HepG2 (cell line): ENCODE data around the gene THBS1. TPM values are rescaled to one million over a fixed set of nuclear protein-coding genes. Genes with fewer than 3 reads are reported as not detected.

Experiments used
- AKAP8 ChIP-seq: sonication (generic); formaldehyde crosslinking; IDR thresholded peaks from 2 replicates; pipeline ENCODE4 v1.5.1; 2020; ENCODE audit warnings: mild to moderate bottlenecking, missing genetic modification reagents
- BCL6 ChIP-seq: IDR thresholded peaks from 2 replicates; pipeline ENCODE4 v1.6.1; 2016; ENCODE audit warnings: missing genetic modification reagents, missing compliant biosample characterization
- CAMTA2 ChIP-seq: sonication (generic); formaldehyde crosslinking; IDR thresholded peaks from 2 replicates; pipeline ENCODE4 v1.4.0; 2020; ENCODE audit warnings: mild to moderate bottlenecking, missing genetic modification reagents, borderline replicate concordance
- CBX1 ChIP-seq: IDR thresholded peaks from one replicate; pipeline ENCODE4 v1.6.1; 2016; ENCODE audit warnings: antibody characterized with exemption, low read depth
- CBX5 ChIP-seq: sonication (generic); formaldehyde crosslinking; IDR thresholded peaks from 2 replicates; pipeline ENCODE4 v1.4.0; 2020; ENCODE audit warnings: missing genetic modification reagents, borderline replicate concordance
- HDAC2 ChIP-seq: sonication (generic); formaldehyde crosslinking; IDR thresholded peaks from 2 replicates; pipeline ENCODE4 v1.4.0; 2020; ENCODE audit warnings: missing genetic modification reagents
- HMG20B ChIP-seq: conservative IDR thresholded peaks from 2 replicates; pipeline ENCODE4 v1.6.1; 2016; ENCODE audit warnings: missing genetic modification reagents, missing compliant biosample characterization
- JARID2 ChIP-seq: sonication (generic); formaldehyde crosslinking; IDR thresholded peaks from 2 replicates; pipeline ENCODE4 v1.8.1; 2023; ENCODE audit warnings: missing genetic modification reagents, inconsistent platforms; ENCODE audit not compliant: insufficient replicate concordance
- JUNB ChIP-seq: sonication (generic); formaldehyde crosslinking; IDR thresholded peaks from 2 replicates; pipeline ENCODE4 v1.8.0; 2022; ENCODE audit warnings: missing genetic modification reagents, mild to moderate bottlenecking, borderline replicate concordance
- JUND ChIP-seq: sonication (generic); formaldehyde crosslinking; IDR thresholded peaks from 2 replicates; pipeline ENCODE4 v1.8.0; 2022; ENCODE audit warnings: mild to moderate bottlenecking, missing genetic modification reagents
- MEF2D ChIP-seq: sonication (generic); formaldehyde crosslinking; IDR thresholded peaks from 2 replicates; pipeline ENCODE4 v1.5.1; 2020; ENCODE audit warnings: mild to moderate bottlenecking, missing genetic modification reagents
- MLLT10 ChIP-seq: sonication (generic); formaldehyde crosslinking; IDR thresholded peaks from 2 replicates; pipeline ENCODE4 v1.4.0; 2020; ENCODE audit warnings: missing genetic modification reagents
- MYC ChIP-seq: sonication (generic); formaldehyde crosslinking; IDR thresholded peaks from 2 replicates; pipeline ENCODE4 v1.9.0; 2021; ENCODE audit warnings: missing genetic modification reagents, borderline replicate concordance
- NFKBIZ ChIP-seq: IDR thresholded peaks from 2 replicates; pipeline ENCODE4 v1.6.1; 2018; ENCODE audit warnings: missing genetic modification reagents, missing compliant biosample characterization
- PAX8 ChIP-seq: sonication (generic); formaldehyde crosslinking; IDR thresholded peaks from 2 replicates; pipeline ENCODE4 v1.8.0; 2022; ENCODE audit warnings: mild to moderate bottlenecking, missing genetic modification reagents, borderline replicate concordance
- PRMT3 ChIP-seq: sonication (generic); formaldehyde crosslinking; IDR thresholded peaks from 2 replicates; pipeline ENCODE4 v1.8.1; 2022; ENCODE audit warnings: low read depth, mild to moderate bottlenecking, moderate library complexity, missing genetic modification reagents, borderline replicate concordance
- RFX3 ChIP-seq: IDR thresholded peaks from 2 replicates; pipeline ENCODE4 v1.6.1; 2016; ENCODE audit warnings: missing biosample characterization, missing genetic modification reagents
- STAT5B ChIP-seq: sonication (generic); formaldehyde crosslinking; IDR thresholded peaks from 2 replicates; pipeline ENCODE4 v1.4.0; 2020; ENCODE audit warnings: missing genetic modification reagents
- TOPORS ChIP-seq: sonication (generic); formaldehyde crosslinking; IDR thresholded peaks from 2 replicates; pipeline ENCODE4 v1.8.0; 2023; ENCODE audit warnings: mild to moderate bottlenecking, missing genetic modification reagents
- ZFP37 ChIP-seq: sonication (generic); formaldehyde crosslinking; IDR thresholded peaks from 2 replicates; pipeline ENCODE4 v1.4.0; 2020; ENCODE audit warnings: missing genetic modification reagents, borderline replicate concordance
- ZNF232 ChIP-seq: sonication (generic); formaldehyde crosslinking; IDR thresholded peaks from 2 replicates; pipeline ENCODE4 v1.4.0; 2020; ENCODE audit warnings: missing genetic modification reagents, borderline replicate concordance
- ZNF274 ChIP-seq: sonication (generic); formaldehyde crosslinking; IDR thresholded peaks from 2 replicates; pipeline ENCODE4 v1.5.1; 2020; ENCODE audit warnings: mild to moderate bottlenecking, missing genetic modification reagents
- ZNF484 ChIP-seq: sonication (generic); formaldehyde crosslinking; IDR thresholded peaks from 2 replicates; pipeline ENCODE4 v1.5.1; 2020; ENCODE audit warnings: mild to moderate bottlenecking, low read depth, missing genetic modification reagents, borderline replicate concordance
- ZNF558 ChIP-seq: sonication (generic); formaldehyde crosslinking; IDR thresholded peaks from 2 replicates; pipeline ENCODE4 v1.9.0; 2022; ENCODE audit warnings: mild to moderate bottlenecking, missing genetic modification reagents, borderline replicate concordance
- ZNF670 ChIP-seq: sonication (generic); formaldehyde crosslinking; IDR thresholded peaks from 2 replicates; pipeline ENCODE4 v1.8.0; 2022; ENCODE audit warnings: mild to moderate bottlenecking, missing genetic modification reagents, borderline replicate concordance
- ZNF792 ChIP-seq: IDR thresholded peaks from 2 replicates; pipeline ENCODE4 v1.6.1; 2016
- polyA plus RNA-seq, 8 experiments: library from polyadenylated mRNA; depleted of rRNA in 3 of 8; stranded (reverse) in 7 of 8; unstranded in 1 of 8; fragments of >200 nt; fragmentation: Illumina TruSeq in 4 of 8; extraction: Trizol in 4 of 8; gene quantifications; 2 replicates each; pipeline versions ENCODE4 v1.2.1 to v1.2.3, GENCODE V29; 2011 to 2016; ENCODE audit warnings: low read depth in 4 of 8, missing spikeins in 1 of 8, mixed read lengths in 1 of 8; ENCODE audit not compliant: insufficient read depth in 1 of 8
- total RNA-seq, 5 experiments: library from RNA; depleted of rRNA; stranded (reverse); fragments of >200 nt; fragmentation: Illumina TruSeq; extraction: Trizol; gene quantifications; 2 replicates each; pipeline ENCODE4 v1.2.3, GENCODE V29; 2016; ENCODE audit warnings: low read depth in 1 of 5
- TF ChIP-seq, protein P1 (sequence below): IDR thresholded peaks from 2 replicates; pipeline ENCODE4 v1.6.1; 2016; ENCODE audit warnings: low read depth, control low read depth
- TF ChIP-seq, protein P2 (sequence below): sonication (generic); formaldehyde crosslinking; IDR thresholded peaks from 2 replicates; pipeline ENCODE4 v1.5.1; 2020; ENCODE audit warnings: mild to moderate bottlenecking, missing genetic modification reagents, borderline replicate concordance
- TF ChIP-seq, protein P3 (sequence below): conservative IDR thresholded peaks from 2 replicates; pipeline ENCODE4 v1.6.1; 2018; ENCODE audit warnings: missing genetic modification reagents

The THBS1 gene
- total and polyA plus RNA-seq, 2 of the 13 experiments (the other 11 are each of a cell fraction or from before 2014, with no cell fraction given), result 54.7 to 67.1 TPM

DNA sequence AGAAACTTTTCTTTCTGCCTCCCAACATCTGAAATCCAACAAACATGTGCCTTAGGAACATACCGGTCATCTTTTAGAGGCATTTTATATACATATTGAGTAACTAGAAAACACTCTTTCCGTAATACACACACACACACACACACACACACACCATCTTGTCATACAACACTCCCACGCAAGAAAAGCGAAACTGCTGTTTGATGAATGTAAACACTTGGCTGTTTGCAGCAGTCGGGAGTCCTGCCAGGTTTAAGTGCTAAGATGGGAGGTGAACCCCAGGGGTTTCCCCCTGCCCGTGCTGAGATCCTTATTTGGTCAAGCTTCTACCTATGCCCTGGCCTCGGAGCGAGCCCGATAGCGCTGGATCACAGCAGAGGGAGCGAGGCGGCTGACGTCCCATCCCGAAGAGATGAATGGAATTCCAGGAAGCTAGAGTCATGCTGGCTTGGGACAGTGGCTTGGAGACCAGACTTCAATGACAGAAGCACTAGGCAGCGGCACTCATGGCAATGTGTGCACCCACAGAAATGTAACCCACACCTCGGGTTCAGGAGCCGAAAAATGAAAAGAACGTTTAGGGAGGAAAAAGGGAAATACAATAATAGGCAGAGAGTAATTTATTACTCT, 1.3 kb upstream of the THBS1 start (continued):
- no peak for TF ChIP-seq ZNF670
- TF ChIP-seq CBX1, result no peak
- 0 out of 2 replicates have a peak, but pooled peaks have one; percentile 2 for TF ChIP-seq TOPORS (CRISPR knock-in tag)
- TF ChIP-seq RFX3 (CRISPR knock-in tag), result no peak
- no peak for TF ChIP-seq STAT5B
- peak; percentile 31; the same call in 1 of the 2 replicates for TF ChIP-seq BCL6 (CRISPR knock-in tag)
- TF ChIP-seq JUNB (CRISPR knock-in tag), result peak; percentile 23; the same call in 1 of the 2 replicates
- TF ChIP-seq, protein P1, sequence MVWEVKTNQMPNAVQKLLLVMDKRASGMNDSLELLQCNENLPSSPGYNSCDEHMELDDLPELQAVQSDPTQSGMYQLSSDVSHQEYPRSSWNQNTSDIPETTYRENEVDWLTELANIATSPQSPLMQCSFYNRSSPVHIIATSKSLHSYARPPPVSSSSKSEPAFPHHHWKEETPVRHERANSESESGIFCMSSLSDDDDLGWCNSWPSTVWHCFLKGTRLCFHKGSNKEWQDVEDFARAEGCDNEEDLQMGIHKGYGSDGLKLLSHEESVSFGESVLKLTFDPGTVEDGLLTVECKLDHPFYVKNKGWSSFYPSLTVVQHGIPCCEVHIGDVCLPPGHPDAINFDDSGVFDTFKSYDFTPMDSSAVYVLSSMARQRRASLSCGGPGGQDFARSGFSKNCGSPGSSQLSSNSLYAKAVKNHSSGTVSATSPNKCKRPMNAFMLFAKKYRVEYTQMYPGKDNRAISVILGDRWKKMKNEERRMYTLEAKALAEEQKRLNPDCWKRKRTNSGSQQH (CRISPR knock-in tag), result peak; percentile 86
- TF ChIP-seq ZNF232 (CRISPR knock-in tag), result peak; percentile 22; the same call in 1 of the 2 replicates
- no peak for TF ChIP-seq ZNF558 (CRISPR knock-in tag)
- TF ChIP-seq CBX5 (CRISPR knock-in tag), result peak; percentile 48; the same call in 1 of the 2 replicates
- TF ChIP-seq ZNF274, result 0 out of 2 replicates have a peak, but pooled peaks have one; percentile 5
- TF ChIP-seq NFKBIZ (CRISPR knock-in tag), result no peak
- no peak for TF ChIP-seq MEF2D
- TF ChIP-seq JUND, result peak; percentile 54; the same call in 1 of the 2 replicates
- TF ChIP-seq AKAP8 (CRISPR knock-in tag), result no peak
- TF ChIP-seq, protein P2, sequence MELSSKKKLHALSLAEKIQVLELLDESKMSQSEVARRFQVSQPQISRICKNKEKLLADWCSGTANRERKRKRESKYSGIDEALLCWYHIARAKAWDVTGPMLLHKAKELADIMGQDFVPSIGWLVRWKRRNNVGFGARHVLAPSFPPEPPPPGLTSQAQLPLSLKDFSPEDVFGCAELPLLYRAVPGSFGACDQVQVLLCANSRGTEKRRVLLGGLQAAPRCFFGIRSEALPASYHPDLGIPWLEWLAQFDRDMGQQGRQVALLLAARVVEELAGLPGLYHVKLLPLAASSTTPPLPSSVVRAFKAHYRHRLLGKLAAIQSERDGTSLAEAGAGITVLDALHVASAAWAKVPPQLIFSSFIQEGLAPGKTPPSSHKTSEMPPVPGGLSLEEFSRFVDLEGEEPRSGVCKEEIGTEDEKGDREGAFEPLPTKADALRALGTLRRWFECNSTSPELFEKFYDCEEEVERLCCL (CRISPR knock-in tag), result no peak
- TF ChIP-seq, protein P3, sequence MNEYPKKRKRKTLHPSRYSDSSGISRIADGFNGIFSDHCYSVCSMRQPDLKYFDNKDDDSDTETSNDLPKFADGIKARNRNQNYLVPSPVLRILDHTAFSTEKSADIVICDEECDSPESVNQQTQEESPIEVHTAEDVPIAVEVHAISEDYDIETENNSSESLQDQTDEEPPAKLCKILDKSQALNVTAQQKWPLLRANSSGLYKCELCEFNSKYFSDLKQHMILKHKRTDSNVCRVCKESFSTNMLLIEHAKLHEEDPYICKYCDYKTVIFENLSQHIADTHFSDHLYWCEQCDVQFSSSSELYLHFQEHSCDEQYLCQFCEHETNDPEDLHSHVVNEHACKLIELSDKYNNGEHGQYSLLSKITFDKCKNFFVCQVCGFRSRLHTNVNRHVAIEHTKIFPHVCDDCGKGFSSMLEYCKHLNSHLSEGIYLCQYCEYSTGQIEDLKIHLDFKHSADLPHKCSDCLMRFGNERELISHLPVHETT (CRISPR knock-in tag), result no peak
- no peak for TF ChIP-seq ZNF484 (CRISPR knock-in tag)
- peak; percentile 17; the same call in 1 of the 2 replicates for TF ChIP-seq ZFP37 (CRISPR knock-in tag)
- no peak for TF ChIP-seq PAX8 (CRISPR knock-in tag)
- 0 out of 2 replicates have a peak, but pooled peaks have one; percentile 17 for TF ChIP-seq HMG20B (CRISPR knock-in tag)
- no peak for TF ChIP-seq MLLT10
- TF ChIP-seq CAMTA2 (CRISPR knock-in tag), result no peak
- TF ChIP-seq ZNF792, result 0 out of 2 replicates have a peak, but pooled peaks have one; percentile 18
- TF ChIP-seq PRMT3 (CRISPR knock-in tag), result no peak
- no peak for TF ChIP-seq JARID2 (CRISPR knock-in tag)
- 0 out of 2 replicates have a peak, but pooled peaks have one; percentile 20 for TF ChIP-seq MYC (CRISPR knock-in tag)
- TF ChIP-seq HDAC2 (CRISPR knock-in tag), result no peak; the same call in 1 of the 2 replicates
